Measurements from ENCODE around the gene NEK6.

The NEK6 gene

DNA sequence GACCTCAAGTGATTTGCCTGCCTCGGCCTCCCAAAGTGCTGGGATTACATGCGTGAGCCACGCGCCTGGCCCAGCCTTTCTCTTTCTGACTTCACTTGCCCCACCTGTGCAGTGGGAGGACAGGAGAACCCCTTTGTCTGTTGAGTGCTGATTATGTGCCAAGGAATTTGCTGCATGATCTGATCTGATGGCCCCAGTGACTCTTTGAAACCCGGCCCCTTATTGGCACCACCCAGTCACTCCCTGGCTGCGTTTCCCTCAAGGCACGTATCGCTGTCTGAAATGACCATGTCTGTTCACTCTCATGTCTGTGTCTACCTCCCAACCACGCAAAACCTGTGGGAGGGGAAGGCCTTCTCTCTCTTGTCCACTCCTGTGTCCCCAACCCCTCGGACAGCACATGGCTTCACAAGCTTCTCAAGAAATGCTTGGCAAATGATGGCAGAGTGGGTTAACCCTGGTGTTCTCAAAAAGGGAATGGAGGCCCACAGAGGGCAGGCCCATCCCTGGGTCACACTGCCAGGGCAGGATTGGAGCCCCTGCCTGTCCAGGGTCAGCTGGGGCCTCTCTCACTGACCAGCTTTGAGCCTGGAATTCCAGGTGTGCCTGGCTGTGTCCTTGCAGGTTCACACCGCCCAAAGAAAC, 21.9 kb downstream of the NEK6 start:
- no peak for DNase-seq (ENCODE audit: low read depth)

DNA sequence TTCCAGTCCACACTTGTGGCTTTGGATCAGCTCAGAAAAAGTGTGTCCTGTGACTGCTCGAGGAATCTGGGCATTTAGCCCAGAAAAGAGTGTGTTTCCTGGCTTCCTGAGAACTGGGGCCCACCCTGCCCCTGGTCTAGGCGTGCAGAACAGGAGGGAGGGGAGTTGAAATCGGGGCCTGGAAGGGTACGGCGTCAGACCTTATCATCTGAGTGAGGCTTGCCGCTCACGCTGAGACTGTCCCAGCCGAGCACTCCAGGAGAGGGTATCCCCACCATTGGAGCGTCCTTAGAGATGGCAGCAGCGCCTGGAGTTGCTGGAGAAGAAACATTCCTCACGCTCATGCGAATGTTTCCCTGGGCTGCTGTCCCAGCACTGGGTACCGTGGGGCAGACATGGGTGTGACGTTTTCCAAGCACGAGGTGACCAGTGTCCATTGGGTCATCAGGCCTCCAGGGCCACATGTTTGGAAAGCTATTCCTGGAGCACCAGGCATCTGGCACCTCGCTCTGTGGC, 22.5 kb downstream of the NEK6 start:
- peak; percentile 78 for DNase-seq (ENCODE audit: low read depth)

DNA sequence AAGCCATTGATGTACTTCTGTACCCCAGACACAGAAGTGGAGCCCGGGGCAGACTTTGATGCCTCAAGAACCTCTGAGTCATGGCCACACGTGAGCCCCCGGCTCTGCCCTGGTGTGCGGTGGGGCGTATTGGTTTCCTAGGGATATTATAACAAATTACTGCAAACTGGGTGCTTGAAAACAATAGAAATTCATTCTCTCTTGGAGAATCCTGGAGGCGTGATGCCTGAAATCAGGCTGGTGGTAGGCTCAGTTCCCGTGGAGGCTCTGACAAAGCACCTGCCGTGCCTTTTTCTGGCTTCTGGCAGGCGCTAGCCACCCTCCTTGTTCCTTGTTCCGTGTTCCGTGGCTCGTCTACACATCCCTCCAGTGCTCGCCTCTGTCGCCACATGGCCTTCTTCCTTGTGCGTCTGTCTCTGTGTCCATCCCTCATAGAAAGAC, 24.2 kb downstream of the NEK6 start:
- DNase-seq (ENCODE audit: low read depth): no peak

DNA sequence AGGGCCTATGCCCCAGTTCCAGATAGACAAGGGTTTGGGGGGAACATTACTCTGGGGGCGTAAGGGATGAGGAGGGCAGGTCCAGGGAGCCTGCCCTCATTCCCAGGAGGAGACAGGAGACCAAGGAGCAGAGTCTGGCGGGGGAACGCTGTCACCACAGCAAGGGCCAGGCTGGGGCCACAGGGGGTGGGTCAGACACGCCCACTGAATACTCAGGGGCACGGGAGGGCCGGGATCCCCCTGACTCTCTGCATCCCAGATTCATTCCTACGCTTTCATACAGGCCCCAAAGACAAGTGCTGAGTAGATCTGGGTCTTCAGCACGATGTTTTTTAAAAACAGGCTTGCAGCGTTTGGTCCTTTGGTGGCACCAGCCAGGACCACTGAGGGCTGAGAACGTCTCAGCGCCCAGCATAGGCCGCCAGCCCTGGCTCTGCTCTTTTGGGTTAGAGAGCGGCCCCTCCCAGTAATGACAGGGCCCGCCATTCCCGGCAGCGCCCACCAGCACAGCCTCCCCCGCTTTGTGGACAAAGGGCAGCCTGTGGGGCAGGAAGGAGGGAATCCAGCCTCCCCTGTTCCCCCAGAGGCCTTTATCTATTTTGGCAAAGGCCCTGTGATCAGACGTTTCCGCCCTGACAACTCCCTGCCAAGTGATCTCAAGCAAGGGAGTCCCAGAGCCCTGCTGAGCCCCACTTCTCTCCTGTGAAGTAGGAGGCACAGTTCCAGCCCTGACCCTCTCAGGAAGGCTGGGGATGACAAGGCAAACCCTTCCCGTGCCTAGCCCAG, 24.9 kb downstream of the NEK6 start:
- DNase-seq (ENCODE audit: low read depth): peak; percentile 39

DNA sequence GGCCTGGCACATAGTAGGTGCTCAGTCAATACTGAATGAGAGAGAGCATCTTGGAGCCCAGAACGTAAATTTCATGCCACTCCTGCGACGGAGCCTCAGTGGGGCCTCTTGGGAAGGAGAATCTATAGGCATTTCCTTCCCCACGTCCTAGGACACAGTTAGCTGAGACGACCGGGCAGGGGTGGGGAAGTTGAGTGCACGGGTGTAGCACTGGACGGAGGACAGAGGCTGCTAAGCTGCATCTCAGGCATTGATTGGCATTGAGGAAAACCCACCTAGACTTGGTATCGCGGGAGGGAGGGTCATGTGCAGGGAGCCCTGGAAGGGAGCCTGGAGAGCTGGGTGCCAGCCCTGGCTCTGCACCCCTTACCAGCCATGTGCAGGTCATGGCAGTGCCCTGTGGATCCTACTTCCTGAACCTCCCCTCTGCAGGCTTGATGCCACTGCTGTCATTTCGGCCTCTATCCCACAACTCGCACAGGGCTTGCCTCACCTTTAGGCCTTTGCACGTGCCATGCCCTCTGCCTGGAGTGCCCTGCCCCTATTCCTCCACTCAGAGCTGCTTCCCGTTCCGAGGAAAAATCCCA, 25.6 kb downstream of the NEK6 start:
- DNase-seq (ENCODE audit: low read depth): no peak

DNA sequence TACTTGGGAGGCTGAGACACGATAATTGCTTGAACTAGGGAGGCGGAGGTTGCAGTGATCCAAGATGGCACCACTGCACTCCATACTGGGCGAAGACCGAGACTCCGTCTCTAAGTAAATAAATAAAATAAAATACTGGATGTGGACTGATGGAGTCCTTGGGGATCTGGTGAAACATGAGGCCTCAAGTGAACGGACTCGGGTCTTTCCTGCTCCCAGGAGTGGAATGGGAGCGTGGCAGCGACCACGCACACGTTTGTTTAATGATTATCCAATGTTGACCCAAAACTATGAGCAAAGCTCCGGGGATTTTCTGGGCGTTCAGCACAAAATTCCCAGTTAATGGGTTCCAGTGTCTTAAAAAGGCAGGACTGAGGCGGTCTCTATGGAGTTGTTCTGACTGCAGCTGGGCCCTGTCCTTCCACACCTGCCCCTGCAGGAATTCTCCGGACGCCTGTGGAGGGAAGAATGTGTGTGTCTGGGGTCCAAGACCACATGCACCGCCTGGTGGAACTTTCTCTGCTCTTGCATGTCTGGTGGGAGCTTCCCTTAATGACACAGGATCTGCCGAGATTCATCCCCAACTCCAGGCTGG, 26.6 kb downstream of the NEK6 start:
- no peak for DNase-seq (ENCODE audit: low read depth)

DNA sequence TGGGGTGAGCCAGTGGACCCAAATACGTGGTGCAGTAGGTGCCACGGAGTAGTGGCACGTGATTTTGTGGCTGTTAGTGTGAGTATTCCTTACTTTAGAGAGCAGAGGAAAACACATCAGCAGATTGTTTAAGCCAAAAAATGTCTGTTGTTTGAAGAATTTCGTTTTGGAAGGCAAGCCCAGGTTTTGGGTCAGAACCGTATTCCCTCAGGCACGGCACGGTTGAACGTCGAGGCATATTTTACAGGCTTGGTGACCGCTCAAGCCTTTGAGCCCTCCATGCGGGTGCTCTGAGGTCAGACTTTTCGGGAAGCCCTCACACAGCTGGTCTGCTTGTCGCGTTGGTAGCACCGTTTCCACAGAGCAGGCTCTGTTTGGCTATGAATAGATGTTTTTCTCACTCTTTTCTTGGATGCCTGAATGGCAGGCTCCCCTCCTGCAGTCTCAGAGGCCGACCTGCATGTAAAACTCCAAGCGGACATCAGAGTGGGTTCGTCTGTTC, 27.2 kb downstream of the NEK6 start:
- DNase-seq (ENCODE audit: low read depth): peak; percentile 80

DNA sequence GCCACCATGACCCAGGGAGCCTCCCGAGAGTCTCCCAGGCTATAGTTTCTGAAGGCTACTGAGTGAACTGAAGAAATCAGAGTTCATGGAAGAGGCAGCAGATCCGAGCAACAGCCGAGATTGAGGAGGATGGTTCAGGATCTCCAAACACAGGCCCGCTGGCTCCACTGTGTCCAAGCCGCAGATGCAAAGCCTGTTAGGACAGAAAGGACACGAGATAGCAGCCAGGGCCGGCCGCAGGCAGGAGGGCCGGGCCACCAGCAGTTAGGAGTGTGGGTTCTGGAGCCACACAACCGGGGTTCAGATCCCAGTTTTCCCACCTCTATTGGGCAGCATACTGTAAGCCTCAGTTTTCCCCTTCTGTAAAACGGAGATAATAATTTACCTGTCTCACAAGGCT, 27.7 kb downstream of the NEK6 start:
- no peak for DNase-seq (ENCODE audit: low read depth)

DNA sequence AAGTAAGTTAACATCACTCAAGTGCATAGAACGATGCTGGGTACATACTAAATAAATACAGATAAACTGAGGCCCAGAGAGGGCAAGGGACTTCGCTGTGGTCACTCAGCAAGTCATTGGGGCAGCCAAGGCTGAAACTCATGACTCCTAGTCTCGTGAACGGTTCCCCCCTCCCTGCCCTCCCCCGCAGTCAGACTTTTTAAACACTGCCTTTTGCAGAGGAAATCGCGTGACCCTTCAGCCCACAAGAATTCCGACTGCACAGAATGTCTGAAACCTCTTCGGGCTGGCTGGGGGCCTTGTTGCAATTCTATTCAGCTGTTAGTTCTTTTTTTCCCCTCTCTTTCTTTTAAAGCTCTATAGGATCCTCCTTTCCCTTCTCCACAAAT, 28.1 kb downstream of the NEK6 start:
- peak; percentile 97 for DNase-seq (ENCODE audit: low read depth)

DNA sequence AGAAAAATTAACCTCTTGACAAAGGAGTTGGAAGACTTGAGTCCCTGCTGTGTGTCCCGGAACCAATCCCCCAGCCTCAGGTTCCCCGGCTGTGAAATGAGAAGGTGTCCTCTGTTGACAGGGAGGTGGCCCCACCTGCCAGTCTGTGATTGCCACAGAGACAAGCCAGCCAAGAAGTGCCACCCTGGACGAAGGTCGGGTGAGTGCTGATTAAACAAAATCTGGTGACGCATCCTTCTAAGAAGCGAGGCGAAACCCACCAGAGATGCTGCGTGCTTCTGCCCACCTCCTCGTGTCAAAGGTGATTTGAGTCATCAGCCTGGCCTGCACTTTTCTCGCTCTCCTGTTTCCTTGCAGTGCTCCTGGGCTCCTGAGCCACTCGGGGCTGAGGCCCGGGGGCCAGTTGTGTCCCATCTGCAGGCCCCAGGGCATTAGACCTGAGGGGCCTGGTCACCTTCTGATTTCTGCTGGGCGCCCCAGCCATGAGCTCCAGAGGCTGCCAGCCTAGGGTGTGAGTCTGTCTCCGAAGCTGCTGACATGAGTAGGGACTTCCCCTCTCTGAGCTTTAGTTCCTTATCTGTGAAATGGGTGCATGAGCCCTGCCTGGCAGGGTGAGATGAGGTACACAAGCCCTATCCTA, 28.7 kb downstream of the NEK6 start:
- peak; percentile 83 for DNase-seq (ENCODE audit: low read depth)

DNA sequence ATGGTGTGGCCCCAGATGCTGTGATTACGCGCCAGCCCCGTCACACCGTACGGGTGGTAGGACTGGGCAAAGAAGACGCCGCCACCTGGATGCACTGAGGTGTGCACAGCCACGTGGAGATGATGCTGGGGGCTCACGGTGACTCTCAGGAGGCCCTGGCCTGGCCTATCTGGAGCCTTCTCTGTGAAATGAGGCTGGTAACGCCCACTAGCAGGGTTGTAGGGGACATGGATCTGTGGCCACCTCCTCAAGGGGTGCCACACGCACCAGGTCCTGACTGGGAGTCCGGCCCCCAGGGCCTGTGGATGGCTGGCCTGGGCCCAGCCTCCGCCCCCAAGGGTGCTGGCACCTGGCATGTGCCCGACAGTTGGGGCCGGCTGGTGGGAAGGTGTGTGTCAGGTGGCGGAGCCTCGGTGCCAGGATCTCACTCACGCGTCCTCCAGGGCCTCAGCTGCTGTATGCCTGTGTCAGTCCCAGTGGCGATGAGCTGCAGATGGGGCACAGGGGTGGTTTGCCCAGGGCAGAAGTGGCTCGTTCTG, 32.4 kb downstream of the NEK6 start:
- no peak for DNase-seq (ENCODE audit: low read depth)

DNA sequence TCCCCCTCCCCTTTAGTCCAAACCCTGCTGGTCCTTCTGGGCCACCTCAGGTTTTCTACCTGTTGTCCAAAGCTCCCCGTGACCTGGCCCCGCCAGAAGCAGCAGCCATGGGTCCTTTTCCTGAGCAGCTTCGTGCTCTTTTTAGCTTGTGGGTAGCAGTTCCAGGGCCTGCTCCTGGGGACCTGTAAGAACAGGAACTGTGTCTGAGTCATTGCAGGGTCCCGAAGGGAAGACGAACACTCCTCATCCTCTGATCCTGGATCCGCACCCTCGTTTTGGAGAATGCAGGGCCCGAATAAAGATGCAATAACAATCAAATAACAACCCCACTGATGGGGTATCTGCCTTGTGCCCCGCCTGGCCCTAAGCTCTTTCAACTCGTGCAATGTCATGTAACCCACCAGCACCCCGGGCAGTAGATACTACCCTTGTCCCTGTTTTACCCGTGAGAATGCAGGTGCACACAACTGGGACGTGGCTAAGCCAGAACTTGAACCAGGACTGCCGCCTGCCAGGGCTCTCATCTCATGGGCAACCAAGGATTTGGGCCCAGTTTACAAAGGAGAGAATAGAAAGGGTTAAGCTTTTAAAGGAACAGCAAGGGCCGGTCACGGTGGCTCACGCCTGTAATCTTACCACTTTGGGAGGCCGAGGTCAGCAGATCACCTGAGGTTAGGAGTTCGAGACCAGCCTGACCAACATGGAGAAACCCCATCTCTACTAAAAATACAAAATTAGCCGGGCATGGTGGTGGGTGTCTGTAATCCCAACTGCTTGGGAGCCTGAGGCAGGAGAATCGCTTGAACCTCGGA, 33.2 kb downstream of the NEK6 start:
- no peak for DNase-seq (ENCODE audit: low read depth)

DNA sequence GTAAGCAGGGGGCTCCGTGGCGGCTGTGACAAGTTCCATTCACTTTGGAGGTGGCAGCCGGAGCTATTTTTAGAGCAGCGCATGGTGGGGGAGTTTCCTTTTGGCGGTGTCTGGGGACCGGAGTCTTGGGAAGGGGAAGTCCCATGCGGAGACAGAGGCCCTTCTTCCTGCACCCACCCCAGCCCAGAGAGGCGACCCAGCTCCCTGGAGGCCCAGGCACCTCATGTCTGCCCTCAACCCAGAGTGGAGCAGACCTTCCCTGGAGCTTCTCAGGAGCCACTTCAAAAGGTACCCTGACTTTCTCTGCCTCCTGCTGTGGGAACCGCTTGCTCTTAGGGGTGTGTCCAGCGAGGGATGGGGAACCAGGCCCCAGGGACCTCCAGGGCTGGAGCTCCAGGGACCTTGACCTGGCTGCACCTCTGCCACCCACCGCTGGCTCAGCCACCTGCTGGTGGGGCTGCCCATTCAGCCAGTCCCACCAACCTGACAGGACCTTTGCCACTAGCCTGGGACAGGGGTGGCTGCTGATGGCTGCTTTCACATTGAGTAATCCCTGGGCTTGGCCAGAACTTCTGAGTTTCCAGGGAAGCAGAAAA, 34.1 kb downstream of the NEK6 start:
- DNase-seq (ENCODE audit: low read depth): no peak

DNA sequence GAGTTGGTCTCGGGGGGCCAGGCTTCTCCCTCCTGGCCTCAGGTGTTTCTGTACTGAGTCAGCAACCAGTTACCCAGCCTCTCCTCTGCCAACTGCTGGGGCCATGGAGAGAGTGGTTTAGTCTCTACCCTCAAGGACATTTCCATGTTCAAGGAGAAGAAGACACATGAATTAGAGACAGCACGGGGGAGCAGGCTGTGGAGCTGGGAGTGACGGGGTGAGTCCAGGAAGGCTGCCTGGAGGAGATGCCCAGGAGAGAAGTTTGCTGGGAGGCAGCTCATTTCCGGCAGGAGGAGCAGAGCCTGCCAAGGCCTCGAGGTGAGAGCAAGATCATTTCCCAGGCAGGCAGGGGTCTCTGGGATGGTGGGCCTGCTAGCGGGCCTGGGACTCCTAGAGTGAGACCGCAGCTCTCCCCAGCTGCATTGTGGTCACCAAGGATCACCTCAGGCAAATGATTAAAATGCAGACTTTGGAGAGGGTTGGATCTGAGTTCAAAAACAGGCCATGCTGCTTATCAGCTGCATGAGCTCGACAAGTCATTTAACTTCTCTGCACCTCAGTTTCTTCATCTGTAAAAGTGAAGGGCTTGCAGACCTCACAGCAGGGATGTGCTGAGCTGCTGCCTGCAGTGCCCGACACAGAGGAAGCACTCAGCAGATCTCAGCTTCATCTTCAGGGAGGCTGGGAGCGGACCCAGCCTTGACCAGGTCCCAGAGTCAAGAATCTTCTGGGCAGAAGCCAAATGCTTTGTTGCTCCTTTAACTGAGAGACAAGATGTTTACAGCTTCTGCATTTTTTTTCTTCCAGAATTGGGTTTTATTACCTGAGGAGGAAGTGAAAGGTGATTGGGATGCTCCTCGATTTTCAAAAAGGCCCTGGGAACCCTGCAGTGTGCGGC, 35.2 kb downstream of the NEK6 start:
- no peak for DNase-seq (ENCODE audit: low read depth)

DNA sequence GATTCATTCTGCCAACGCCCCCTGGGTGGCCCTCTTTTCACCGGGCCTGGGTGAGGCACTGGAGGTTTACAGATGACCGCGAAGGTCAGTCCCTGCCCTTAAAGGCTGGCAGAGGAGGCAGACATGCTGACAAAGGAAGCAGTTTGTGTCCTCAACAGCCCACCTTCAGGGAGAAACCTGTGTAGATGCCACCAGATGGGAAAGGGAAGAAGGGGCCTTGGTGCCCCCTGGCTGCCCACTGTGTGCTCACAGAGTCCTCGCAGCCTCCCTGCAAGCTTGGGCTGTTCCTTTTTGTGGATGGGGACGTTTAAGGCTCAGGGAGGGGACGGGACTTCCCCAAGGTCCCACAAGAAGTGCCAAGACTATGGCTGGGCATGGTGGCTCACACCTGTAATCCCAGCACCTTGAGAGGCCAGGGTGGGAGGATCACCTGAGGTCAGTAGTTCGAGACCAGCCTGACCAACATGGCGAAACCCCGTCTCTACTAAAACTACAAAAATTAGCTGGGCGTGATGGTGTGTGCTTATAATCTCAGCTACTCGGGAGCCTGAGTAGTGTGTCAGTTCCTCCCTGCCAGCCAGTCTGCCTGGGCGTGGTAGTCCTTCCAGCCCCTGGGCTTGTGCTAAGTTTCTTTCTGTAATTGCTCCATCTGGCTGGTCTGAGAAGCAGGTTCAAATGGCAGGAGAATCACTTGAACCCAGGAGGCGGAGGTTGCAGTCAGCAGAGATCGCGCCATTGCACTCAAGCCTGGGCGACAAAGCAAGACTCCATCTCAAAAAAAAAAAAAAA, 36.2 kb downstream of the NEK6 start:
- DNase-seq (ENCODE audit: low read depth): no peak

DNA sequence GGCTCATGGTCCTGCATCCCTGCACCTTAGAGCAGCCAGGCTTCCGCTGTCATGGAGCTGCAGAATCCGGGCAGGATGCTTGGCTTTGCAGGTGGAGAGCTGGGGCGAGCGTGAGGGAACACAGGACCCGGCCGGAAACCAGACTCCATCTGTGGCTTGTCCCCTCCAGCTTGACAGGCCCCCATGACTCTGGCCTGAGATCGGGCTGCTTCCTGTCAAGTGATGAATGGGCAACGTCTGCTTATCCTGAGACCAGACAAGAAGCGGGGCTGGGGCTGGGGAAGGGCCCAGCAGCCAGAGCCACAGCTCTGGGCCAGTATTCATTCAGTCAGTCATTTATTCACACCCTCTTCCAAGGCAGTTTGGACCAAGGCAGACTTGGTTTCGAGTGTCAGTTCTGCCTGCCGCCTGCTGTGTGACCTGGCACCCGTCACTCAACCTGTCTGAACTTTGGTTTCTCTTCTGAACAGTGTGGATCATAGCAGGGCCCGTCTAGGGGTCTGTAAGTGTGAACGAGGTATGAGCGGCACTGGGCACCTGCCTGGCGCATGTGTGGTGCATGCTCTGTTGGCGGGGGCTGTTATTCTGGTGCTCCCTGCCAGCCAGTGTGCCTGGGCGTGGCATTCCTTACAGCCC, 37.5 kb downstream of the NEK6 start:
- DNase-seq (ENCODE audit: low read depth): no peak

DNA sequence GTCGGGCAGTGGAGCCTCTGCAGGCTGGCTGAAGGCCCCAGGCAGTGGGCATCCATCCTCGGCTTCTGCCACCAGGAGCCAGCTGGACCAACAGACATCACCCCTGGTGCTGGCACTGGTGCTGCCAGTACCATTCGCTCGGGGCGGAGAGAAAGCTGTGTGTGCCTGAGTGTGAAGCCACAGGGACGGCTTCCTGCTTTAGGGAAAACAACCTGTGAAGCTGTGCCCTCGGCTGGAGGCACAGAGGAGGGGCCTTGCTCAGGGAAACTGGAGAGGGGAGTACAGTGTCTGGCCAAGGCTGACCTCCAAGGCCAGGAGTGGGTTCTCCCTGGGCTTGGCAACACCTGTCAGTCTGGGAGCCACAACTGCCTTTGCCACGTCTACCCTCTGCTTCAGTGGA, 38.3 kb downstream of the NEK6 start:
- DNase-seq (ENCODE audit: low read depth): no peak

All from fibroblast of gingiva (primary cell).